ENCODE results near the gene ATF3.

ATF3 gene

DNA sequence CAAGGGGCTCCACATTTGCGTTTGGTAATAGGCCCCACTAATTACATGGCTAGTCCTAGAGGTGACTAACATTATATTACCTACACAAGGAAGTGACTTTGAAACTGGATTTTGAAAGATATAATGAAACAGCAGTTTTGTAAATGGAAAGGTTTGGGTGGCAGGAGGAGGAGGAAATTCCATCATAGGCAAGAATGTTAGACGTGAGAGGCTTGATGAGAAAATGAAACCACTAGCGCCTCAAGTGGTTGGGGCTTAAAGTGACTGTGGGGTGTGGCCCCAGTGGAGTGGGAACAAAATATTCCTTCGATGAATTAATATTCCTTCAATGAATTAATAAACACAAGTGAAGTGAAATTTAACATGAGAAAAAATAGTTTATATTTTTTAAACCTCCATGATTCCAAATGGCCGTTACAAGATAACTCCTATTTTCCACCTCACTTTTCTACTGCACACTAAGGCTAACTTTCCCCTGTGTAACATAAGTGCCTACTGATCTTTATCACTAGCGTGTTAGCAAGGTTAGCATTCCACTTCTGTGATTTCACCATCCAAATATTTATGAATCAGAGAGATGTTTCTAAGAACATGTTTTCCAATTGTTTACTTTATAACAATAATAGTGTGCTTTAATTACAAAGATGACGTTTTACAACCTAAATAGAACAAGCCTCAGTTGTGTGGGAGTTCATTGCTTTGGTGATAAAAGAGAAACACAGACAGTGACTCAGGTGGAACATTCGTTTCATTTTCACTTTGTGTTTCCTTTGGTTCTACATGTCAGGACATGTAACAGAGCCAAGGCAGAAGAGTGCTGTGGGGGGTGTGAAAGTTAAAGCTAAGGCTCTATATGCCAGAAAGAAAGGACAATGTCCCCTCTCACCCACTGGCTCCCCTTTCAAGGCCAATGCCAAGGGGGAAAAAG is 12.5 kb upstream of the ATF3 start (continued):
- TF ChIP-seq ZNF214 (tag by site-specific recombination; IDR thresholded peaks at IDR 0.05; ENCODE audit: borderline replicate concordance) (no peak), ZNF707 (tag by site-specific recombination; IDR thresholded peaks at IDR 0.05) (no peak), ZNF792 (tag by site-specific recombination; IDR thresholded peaks at IDR 0.05) (0 out of 2 replicates have a peak, but pooled peaks have one; percentile 43), EGR2 (tag by site-specific recombination; IDR thresholded peaks at IDR 0.05; ENCODE audit: low read depth) (0 out of 2 replicates have a peak, but pooled peaks have one; percentile 29), ZNF596 (tag by site-specific recombination; IDR thresholded peaks at IDR 0.05) (no peak), KLF1 (tag by site-specific recombination; IDR thresholded peaks at IDR 0.05) (no peak), BCL11B (tag by site-specific recombination; IDR thresholded peaks at IDR 0.05; ENCODE audit: low read depth) (no peak), KLF10 (tag by site-specific recombination; IDR thresholded peaks at IDR 0.05) (peak; percentile 98), MYNN (tag by site-specific recombination; IDR thresholded peaks at IDR 0.05; ENCODE audit: borderline replicate concordance) (no peak), ZNF560 (tag by site-specific recombination; IDR thresholded peaks at IDR 0.05; ENCODE audit: borderline replicate concordance) (no peak), REPIN1 (tag by site-specific recombination; IDR thresholded peaks at IDR 0.05; ENCODE audit: low read depth) (no peak), MEIS1 (CRISPR knock-in tag; IDR thresholded peaks at IDR 0.05; ENCODE audit: borderline replicate concordance) (no peak), ZNF24 (tag by site-specific recombination; IDR thresholded peaks at IDR 0.05) (peak; percentile 94), GLIS1 (tag by site-specific recombination; IDR thresholded peaks at IDR 0.05) (peak; percentile 50; the same call in 1 of the 2 replicates), ZFP37 (tag by site-specific recombination; IDR thresholded peaks at IDR 0.05) (peak; percentile 89; the same call in 1 of the 2 replicates), ZBTB17 (tag by site-specific recombination; IDR thresholded peaks at IDR 0.05) (peak; percentile 79), SP2 (tag by site-specific recombination; IDR thresholded peaks at IDR 0.05) (peak; percentile 30), ZNF394 (tag by site-specific recombination; IDR thresholded peaks at IDR 0.05; ENCODE audit: borderline replicate concordance) (peak; percentile 87), ZNF174 (tag by site-specific recombination; IDR thresholded peaks at IDR 0.05) (no peak), ZNF133 (tag by site-specific recombination; IDR thresholded peaks at IDR 0.05) (no peak), GFI1B (tag by site-specific recombination; IDR thresholded peaks at IDR 0.05) (no peak), ZNF2 (tag by site-specific recombination; IDR thresholded peaks at IDR 0.05) (peak; percentile 47; the same call in 1 of the 2 replicates), ZBTB8A (tag by site-specific recombination; IDR thresholded peaks at IDR 0.05) (no peak)
- TF ChIP-seq, protein P1, sequence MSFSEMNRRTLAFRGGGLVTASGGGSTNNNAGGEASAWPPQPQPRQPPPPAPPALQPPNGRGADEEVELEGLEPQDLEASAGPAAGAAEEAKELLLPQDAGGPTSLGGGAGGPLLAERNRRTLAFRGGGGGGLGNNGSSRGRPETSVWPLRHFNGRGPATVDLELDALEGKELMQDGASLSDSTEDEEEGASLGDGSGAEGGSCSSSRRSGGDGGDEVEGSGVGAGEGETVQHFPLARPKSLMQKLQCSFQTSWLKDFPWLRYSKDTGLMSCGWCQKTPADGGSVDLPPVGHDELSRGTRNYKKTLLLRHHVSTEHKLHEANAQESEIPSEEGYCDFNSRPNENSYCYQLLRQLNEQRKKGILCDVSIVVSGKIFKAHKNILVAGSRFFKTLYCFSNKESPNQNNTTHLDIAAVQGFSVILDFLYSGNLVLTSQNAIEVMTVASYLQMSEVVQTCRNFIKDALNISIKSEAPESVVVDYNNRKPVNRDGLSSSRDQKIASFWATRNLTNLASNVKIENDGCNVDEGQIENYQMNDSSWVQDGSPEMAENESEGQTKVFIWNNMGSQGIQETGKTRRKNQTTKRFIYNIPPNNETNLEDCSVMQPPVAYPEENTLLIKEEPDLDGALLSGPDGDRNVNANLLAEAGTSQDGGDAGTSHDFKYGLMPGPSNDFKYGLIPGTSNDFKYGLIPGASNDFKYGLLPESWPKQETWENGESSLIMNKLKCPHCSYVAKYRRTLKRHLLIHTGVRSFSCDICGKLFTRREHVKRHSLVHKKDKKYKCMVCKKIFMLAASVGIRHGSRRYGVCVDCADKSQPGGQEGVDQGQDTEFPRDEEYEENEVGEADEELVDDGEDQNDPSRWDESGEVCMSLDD (tag by site-specific recombination; IDR thresholded peaks at IDR 0.05), result no peak; the same call in 1 of the 2 replicates
- TF ChIP-seq, protein P2, sequence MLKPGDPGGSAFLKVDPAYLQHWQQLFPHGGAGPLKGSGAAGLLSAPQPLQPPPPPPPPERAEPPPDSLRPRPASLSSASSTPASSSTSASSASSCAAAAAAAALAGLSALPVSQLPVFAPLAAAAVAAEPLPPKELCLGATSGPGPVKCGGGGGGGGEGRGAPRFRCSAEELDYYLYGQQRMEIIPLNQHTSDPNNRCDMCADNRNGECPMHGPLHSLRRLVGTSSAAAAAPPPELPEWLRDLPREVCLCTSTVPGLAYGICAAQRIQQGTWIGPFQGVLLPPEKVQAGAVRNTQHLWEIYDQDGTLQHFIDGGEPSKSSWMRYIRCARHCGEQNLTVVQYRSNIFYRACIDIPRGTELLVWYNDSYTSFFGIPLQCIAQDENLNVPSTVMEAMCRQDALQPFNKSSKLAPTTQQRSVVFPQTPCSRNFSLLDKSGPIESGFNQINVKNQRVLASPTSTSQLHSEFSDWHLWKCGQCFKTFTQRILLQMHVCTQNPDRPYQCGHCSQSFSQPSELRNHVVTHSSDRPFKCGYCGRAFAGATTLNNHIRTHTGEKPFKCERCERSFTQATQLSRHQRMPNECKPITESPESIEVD (tag by site-specific recombination; IDR thresholded peaks at IDR 0.05), result peak; percentile 95
- TF ChIP-seq, protein P3, sequence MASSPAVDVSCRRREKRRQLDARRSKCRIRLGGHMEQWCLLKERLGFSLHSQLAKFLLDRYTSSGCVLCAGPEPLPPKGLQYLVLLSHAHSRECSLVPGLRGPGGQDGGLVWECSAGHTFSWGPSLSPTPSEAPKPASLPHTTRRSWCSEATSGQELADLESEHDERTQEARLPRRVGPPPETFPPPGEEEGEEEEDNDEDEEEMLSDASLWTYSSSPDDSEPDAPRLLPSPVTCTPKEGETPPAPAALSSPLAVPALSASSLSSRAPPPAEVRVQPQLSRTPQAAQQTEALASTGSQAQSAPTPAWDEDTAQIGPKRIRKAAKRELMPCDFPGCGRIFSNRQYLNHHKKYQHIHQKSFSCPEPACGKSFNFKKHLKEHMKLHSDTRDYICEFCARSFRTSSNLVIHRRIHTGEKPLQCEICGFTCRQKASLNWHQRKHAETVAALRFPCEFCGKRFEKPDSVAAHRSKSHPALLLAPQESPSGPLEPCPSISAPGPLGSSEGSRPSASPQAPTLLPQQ (tag by site-specific recombination; IDR thresholded peaks at IDR 0.05), result peak; percentile 90
- TF ChIP-seq, protein P4, sequence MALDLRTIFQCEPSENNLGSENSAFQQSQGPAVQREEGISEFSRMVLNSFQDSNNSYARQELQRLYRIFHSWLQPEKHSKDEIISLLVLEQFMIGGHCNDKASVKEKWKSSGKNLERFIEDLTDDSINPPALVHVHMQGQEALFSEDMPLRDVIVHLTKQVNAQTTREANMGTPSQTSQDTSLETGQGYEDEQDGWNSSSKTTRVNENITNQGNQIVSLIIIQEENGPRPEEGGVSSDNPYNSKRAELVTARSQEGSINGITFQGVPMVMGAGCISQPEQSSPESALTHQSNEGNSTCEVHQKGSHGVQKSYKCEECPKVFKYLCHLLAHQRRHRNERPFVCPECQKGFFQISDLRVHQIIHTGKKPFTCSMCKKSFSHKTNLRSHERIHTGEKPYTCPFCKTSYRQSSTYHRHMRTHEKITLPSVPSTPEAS (tag by site-specific recombination; IDR thresholded peaks at IDR 0.05), result peak; percentile 52; the same call in 1 of the 2 replicates
- TF ChIP-seq, protein P5, sequence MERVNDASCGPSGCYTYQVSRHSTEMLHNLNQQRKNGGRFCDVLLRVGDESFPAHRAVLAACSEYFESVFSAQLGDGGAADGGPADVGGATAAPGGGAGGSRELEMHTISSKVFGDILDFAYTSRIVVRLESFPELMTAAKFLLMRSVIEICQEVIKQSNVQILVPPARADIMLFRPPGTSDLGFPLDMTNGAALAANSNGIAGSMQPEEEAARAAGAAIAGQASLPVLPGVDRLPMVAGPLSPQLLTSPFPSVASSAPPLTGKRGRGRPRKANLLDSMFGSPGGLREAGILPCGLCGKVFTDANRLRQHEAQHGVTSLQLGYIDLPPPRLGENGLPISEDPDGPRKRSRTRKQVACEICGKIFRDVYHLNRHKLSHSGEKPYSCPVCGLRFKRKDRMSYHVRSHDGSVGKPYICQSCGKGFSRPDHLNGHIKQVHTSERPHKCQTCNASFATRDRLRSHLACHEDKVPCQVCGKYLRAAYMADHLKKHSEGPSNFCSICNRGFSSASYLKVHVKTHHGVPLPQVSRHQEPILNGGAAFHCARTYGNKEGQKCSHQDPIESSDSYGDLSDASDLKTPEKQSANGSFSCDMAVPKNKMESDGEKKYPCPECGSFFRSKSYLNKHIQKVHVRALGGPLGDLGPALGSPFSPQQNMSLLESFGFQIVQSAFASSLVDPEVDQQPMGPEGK (tag by site-specific recombination; IDR thresholded peaks at IDR 0.05), result peak; percentile 54
- TF ChIP-seq, protein P6, sequence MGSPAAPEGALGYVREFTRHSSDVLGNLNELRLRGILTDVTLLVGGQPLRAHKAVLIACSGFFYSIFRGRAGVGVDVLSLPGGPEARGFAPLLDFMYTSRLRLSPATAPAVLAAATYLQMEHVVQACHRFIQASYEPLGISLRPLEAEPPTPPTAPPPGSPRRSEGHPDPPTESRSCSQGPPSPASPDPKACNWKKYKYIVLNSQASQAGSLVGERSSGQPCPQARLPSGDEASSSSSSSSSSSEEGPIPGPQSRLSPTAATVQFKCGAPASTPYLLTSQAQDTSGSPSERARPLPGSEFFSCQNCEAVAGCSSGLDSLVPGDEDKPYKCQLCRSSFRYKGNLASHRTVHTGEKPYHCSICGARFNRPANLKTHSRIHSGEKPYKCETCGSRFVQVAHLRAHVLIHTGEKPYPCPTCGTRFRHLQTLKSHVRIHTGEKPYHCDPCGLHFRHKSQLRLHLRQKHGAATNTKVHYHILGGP (tag by site-specific recombination; IDR thresholded peaks at IDR 0.05), result peak; percentile 98

All from HEK293 (cell line).